Fibroblast of mammary gland (primary cell): ENCODE measurements around the gene ZNF512B.
"Not testable (repeated sequence)": the region's sequence is repeated elsewhere in the genome, so short reads cannot be mapped to it uniquely, and the experiment has no call there.

ENCODE experiments used
- DNase-seq: peaks from one replicate; pipeline ENCODE4 v3.0.0-alpha.2; 2010; ENCODE audit warnings: low read depth
- H3K4me3 ChIP-seq: 2 replicates; pipeline ENCODE4 v1.5.1; 2011; ENCODE audit warnings: low read depth, mild to moderate bottlenecking, low read length, moderate library complexity; ENCODE audit not compliant: control insufficient read depth
- CTCF ChIP-seq: conservative IDR thresholded peaks from 2 replicates; pipeline ENCODE4 v1.5.1; 2011; ENCODE audit warnings: low read depth, low read length, inconsistent platforms; ENCODE audit not compliant: control insufficient read depth, insufficient read depth

ZNF512B gene

GRCh38 chr20:63973160-63973479, 3.4 kb upstream of the ZNF512B start:
- H3K4me3 ChIP-seq = no peak overlapping the region
- TF ChIP-seq CTCF = no peak

GRCh38 chr20:63972312-63973159, 2.8 kb upstream of the ZNF512B start:
- no peak for DNase-seq
- TF ChIP-seq CTCF = no peak

More at GRCh38 chr20:63973160-63973479, 3.4 kb upstream of the ZNF512B start:
- no peak for DNase-seq

GRCh38 chr20:63971960-63972311, 2.2 kb upstream of the ZNF512B start:
- not testable (repeated sequence) for DNase-seq, H3K4me3 ChIP-seq

More at GRCh38 chr20:63972312-63973159, 2.8 kb upstream of the ZNF512B start:
- H3K4me3 ChIP-seq = no peak overlapping the region

GRCh38 chr20:63970714-63971431, 1.1 kb upstream of the ZNF512B start:
- DNase-seq = no peak
- TF ChIP-seq CTCF = no peak
- no peak overlapping the region for H3K4me3 ChIP-seq

- no peak for DNase-seq
- TF ChIP-seq CTCF = no peak
- H3K4me3 ChIP-seq = peak overlapping the region; percentile 57
Measured at GRCh38 chr20:63968928-63969760, 586 bp downstream of the ZNF512B start.

GRCh38 chr20:63968136-63968927, 1.4 kb downstream of the ZNF512B start:
- no peak for DNase-seq
- TF ChIP-seq CTCF = no peak
- peak overlapping the region; percentile 57 for H3K4me3 ChIP-seq
